ENCODE measurements around the gene SEC14L6.

SEC14L6 gene

GRCh38 chr22:30508216-30508615 is 38.3 kb downstream of the SEC14L6 start:
- TF ChIP-seq CTCF (IDR thresholded peaks at IDR 0.05) (no peak), ZFX (IDR thresholded peaks at IDR 0.05; ENCODE audit: borderline replicate concordance) (no peak)
- no peak overlapping the region for H3K27ac ChIP-seq

GRCh38 chr22:30507670-30508069 is 38.9 kb downstream of the SEC14L6 start:
- no peak overlapping the region for H3K27ac ChIP-seq
- TF ChIP-seq CTCF (IDR thresholded peaks at IDR 0.05), result no peak
- TF ChIP-seq ZFX (IDR thresholded peaks at IDR 0.05; ENCODE audit: borderline replicate concordance), result no peak

GRCh38 chr22:30506507-30506968 is 40.0 kb downstream of the SEC14L6 start:
- TF ChIP-seq ZFX (IDR thresholded peaks at IDR 0.05; ENCODE audit: borderline replicate concordance) (no peak), CTCF (IDR thresholded peaks at IDR 0.05) (no peak)
- H3K27ac ChIP-seq, result no peak overlapping the region

GRCh38 chr22:30503551-30503950 is 43.0 kb downstream of the SEC14L6 start:
- no peak overlapping the region for H3K27ac ChIP-seq
- no peak for TF ChIP-seq CTCF (IDR thresholded peaks at IDR 0.05)

GRCh38 chr22:30502911-30503310 is 43.6 kb downstream of the SEC14L6 start:
- TF ChIP-seq ZFX (IDR thresholded peaks at IDR 0.05; ENCODE audit: borderline replicate concordance) (no peak), CTCF (IDR thresholded peaks at IDR 0.05) (no peak)
- H3K27ac ChIP-seq, result no peak overlapping the region

- no peak for TF ChIP-seq CTCF (IDR thresholded peaks at IDR 0.05)
- TF ChIP-seq ZFX (IDR thresholded peaks at IDR 0.05; ENCODE audit: borderline replicate concordance), result no peak
- no peak overlapping the region for H3K27ac ChIP-seq
Observed at GRCh38 chr22:30502153-30502552, 44.4 kb downstream of the SEC14L6 start.

- no peak for TF ChIP-seq ZFX (IDR thresholded peaks at IDR 0.05; ENCODE audit: borderline replicate concordance)
- TF ChIP-seq CTCF (IDR thresholded peaks at IDR 0.05), result no peak
- no peak overlapping the region for H3K27ac ChIP-seq
Observed at GRCh38 chr22:30500628-30501027, 45.9 kb downstream of the SEC14L6 start.

Measured in 22Rv1 (cell line).